ENCODE measurements around the gene GRID2IP.

- TF ChIP-seq ZNF384 (IDR thresholded peaks at IDR 0.05) (no peak), PKNOX1 (IDR thresholded peaks at IDR 0.05) (no peak; the same call in 1 of the 2 replicates), HDGF (IDR thresholded peaks at IDR 0.05; ENCODE audit: borderline replicate concordance) (no peak)
Observed at GRCh38 chr7:6556196-6556595, 4.9 kb upstream of the GRID2IP start.

All from HEK293T (cell line).